Measurements from ENCODE around the gene FAH.

Gene FAH

DNA sequence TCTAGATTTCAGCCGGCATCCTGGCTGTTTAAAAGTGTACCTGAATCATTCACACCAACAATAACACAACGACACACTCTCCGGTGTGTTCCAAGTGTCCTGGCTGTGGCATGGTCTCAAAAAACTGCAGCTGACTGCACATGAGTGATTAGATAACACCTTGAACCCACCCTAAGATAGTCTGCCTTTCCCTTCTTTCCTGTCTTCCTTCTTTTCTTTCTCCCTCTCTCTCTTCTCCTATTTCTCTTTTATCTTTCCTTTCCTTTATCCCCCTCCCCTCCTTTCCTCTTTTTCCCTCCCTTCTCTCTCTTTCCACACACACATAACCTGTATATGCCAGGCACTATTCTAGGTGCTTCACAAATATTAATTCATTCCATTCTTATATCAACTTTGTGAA lies 1.2 kb upstream of the FAH start:
- DNase-seq (ENCODE audit: low spot score): peak; percentile 49

DNA sequence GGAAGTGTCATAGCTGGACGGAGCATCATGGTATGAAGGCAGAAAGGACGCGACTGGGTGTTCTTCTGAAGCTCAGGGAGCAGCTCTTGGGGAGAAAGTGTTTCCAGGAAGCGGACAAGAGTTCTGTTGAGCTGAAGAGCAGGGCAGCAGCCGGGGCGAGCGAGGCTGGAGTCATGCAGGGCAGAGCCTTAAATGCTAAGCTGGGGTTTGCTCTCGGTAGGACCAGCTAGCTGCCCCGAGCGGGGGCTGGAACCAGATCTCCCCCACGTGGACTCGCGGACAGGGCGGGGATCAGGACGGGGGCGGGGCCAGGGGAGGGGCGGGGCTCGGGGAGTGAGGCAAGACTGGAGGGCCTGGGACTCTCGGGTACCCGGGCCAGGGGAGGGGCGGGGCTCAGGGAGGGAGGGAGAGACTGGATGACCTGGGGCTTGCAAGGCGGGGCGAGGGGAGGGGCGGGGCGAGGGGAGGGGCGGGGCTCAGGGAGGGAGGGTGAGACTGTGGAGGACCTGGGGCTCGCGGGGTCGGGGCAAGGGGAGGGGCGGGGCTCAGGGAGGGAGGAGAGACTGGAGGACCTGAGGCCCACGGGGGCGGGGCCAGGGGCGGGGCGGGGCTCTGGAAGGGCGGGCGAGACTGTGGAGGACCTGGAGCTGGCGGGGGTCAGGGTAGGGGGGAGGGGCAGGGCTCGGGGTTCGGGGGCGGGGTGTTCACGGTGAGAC lies 461 bp upstream of the FAH start:
- peak; percentile 86 for DNase-seq (ENCODE audit: low spot score)

DNA sequence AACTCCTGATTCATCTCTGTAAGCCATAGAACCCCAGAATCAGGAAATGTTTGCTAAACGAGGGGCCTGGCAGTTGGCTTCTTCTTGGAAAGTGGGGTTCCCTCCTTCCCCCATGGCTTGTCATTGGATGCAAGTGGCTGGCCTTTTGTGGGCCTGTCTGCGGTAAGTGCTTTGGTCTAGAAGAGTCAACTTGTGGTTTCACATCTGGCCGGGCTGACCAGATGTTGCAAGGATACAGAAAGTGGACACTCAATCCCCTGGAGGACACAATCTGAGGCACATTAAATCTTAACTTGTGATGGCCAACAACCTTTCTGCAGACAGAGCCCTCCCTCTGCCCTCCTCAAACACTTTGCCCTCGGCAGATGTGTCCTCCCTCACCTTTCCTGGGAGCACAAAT lies 1.1 kb downstream of the FAH start:
- no peak for DNase-seq (ENCODE audit: low spot score)

DNA sequence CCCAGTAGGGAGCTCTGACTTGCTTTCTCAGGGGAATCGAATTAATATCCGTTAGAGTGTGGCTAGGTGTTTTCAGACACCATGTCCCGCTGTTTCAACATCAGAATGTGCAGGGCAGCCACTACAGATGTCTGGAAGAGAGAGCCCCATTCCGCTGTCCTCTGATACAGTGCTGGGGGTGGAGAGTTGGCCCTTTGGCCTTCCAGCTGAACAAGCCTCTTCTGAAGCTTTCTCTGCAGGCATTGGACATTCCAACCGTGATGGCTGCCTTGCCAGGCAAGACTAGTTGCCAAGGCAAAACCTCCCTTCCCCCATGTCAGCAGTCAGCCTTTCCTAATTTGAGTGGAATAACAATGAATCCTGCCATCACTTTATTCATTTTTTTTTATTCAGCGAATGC lies 1.5 kb downstream of the FAH start:
- no peak for DNase-seq (ENCODE audit: low spot score)

GRCh38 chr15:80155001-80155377 lies 2.2 kb downstream of the FAH start:
- DNase-seq (ENCODE audit: low spot score): peak; percentile 79

DNA sequence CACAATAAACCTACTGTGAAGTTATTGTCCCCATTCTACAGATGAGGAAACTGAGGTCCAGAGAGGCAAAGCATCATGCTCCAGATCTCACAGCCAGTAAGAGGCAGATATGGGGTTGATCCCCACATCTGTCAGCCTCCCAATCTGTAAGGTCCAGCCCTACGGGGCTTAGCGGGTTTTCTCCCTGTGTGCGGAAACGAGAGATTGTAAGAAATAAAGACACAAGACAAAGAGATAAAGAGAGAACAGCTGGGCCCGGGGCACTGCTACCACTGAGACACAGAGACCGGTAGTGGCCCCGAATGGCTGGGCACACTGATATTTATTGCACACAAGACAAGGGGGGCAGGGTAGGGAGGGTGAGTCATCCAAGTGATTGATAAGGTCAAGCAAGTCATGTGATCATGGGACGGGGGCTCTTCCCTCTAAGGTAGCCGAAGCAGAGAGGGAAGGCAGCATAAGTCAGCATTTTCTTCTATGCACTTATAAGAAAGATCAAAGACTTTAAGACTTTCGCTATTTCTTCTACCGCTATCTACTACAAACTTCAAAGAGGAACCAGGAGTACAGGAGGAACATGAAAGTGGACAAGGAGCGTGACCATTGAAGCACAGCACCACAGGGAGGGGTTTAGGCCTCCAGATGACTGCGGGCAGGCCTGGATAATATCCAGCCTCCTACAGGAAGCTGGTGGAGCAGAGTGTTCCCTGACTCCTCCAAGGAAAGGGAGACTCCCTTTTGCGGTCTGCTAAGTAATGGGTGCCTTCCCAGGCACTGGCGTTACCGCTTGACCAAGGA lies 2.8 kb downstream of the FAH start:
- DNase-seq (ENCODE audit: low spot score): peak; percentile 87

DNA sequence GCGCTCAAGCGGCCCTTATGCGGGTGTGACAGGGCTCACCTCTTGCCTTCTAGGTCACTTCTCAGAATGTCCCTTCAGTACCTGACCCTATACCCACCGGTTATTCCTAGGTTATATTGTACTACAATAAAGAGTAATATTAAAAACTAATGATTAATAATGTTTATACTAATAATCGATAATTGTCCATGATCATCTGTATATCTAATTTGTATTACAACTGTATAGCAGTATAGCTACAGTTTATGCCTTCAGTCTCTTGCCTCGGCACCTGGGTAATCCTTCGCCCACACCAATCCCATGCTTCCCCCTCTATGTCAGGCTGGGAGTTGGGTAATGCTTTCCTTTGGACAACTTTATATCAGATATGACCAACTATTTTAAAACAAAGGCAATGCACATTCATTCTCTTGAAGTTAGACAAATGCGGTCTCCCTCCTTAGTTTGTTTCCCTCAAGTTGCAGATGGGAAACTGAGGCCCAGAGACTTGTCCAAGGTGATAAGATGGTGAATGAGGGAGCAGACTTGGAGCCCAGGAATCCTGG lies 3.4 kb downstream of the FAH start:
- DNase-seq (ENCODE audit: low spot score): no peak

DNA sequence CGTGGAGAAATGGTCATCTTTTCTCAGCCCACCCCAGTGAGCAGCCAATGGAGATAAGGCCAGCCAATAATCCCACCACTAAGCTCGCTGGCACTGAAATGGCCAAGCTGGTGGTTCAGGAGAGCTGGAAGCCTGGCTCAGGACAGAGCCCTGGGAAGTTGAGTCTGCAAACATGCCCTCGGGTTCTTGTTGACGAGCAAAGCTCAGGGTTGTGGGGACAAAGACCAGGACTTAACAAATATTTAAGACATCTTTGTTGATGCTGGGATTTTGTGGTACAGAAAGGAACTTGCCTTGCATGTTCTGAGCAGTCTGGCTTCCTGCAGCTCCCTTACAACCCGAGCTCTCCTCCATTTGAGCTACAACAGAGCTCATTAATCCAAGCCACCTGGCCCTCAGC lies 4.4 kb downstream of the FAH start:
- no peak for DNase-seq (ENCODE audit: low spot score)

GRCh38 chr15:80159301-80159700 lies 6.5 kb downstream of the FAH start:
- DNase-seq (ENCODE audit: low spot score): no peak

GRCh38 chr15:80159811-80160569 lies 7.2 kb downstream of the FAH start:
- DNase-seq (ENCODE audit: low spot score): peak; percentile 30

DNA sequence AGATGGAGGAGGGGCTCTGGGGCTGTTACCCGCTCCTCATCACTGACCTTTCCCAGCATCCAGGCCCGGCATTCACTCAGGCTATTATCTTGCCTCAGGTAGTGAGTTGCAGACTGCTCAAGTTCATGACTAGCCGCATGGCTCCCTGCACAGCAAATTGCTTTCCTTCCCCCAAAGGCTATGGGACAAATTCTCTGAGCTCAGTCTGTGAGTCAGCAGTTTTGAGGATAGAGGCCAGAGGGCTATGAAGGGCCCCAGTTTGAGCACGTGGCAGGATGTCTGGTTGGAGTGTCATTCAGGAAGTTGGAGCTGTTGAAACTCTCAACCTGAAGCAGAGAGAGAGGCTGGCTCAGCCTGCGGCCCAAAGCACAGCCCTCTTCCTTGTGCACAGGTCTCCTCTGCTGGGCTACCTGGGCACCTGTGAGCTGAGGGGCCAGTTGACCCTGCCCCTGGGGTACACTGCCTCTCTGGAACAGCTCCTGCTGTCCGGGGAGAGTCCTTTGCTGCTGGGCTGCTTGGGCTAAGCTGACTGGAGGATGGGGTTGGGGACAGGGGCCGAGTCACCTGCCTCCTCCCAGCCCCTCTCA lies 7.9 kb downstream of the FAH start:
- peak; percentile 69 for DNase-seq (ENCODE audit: low spot score)

GRCh38 chr15:80161468-80162016 lies 8.7 kb downstream of the FAH start:
- DNase-seq (ENCODE audit: low spot score): no peak

DNA sequence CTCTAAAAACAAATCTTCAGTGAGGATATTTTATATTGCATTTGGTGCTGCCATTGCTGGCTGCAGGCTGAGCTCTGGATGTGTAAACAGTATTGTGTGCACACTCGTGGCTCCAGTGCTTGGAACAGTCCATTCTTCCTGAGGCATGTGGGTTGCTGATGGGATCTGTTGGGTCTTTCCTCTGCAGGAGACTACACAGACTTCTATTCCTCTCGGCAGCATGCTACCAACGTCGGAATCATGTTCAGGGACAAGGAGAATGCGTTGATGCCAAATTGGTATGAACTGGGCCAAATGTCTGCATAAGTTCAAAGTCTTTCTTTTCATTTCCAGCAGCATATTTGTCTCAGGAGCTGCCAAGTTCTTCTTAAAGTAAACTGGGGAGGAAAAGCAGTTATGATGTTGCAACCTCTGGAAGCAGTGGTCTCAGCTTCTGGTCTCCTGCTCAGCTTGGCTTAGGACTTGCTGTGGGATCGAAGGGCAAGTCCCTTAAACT lies 9.3 kb downstream of the FAH start:
- no peak for DNase-seq (ENCODE audit: low spot score)

GRCh38 chr15:80163217-80163616 lies 10.4 kb downstream of the FAH start:
- DNase-seq (ENCODE audit: low spot score): no peak

GRCh38 chr15:80163897-80164296 lies 11.1 kb downstream of the FAH start:
- no peak for DNase-seq (ENCODE audit: low spot score)

GRCh38 chr15:80167936-80168335 lies 15.1 kb downstream of the FAH start:
- DNase-seq (ENCODE audit: low spot score): no peak

DNA sequence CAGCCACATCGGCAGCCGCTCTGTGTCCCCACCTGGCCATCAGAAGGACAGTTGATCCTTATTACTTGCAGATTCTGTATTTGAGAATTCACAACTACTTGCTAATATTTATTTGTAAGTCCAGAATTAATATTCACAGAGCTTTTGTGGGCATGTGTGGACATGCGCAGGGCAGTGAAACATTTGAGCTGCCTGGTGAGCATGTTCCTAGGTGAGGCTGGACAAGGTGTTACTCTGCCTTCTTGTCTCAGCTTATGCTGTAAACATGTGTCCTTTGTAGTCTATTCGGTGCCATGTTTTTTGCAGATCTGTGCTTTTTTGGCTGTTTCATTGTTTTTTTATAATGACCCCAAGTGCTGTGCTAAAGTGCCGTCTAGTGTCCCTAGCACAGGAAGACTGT lies 15.6 kb downstream of the FAH start:
- DNase-seq (ENCODE audit: low spot score): no peak

DNA sequence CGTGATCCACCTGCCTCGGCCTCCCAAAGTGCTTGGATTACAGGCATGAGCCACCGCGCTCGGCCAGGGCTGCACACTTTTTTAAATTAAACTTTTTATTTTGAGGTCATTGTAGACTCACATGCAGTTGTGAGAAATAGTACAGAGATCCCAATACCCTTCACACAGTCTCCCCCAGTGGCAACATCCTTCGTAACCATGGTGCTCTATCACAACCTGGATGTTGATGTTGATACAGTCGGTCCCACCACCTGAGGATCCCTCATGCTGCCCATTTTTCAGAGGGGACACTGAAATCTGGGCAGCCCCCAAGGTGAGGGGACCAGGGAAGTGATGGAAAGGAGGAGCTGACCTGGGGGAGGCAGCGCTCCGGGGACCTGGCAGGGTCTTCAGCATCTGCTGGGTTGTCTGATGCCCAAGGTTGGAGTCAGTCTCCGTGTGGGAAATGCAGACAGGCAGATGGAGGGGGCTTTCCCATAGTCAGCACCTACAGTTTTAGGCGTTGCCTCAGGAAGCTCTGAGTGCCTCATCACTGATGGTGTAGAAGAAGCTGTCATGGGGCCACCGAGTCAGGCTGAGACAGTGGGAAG lies 17.1 kb downstream of the FAH start:
- DNase-seq (ENCODE audit: low spot score): no peak

GRCh38 chr15:80170596-80170995 lies 17.8 kb downstream of the FAH start:
- no peak for DNase-seq (ENCODE audit: low spot score)

GRCh38 chr15:80171787-80172186 lies 19.0 kb downstream of the FAH start:
- no peak for DNase-seq (ENCODE audit: low spot score)

DNA sequence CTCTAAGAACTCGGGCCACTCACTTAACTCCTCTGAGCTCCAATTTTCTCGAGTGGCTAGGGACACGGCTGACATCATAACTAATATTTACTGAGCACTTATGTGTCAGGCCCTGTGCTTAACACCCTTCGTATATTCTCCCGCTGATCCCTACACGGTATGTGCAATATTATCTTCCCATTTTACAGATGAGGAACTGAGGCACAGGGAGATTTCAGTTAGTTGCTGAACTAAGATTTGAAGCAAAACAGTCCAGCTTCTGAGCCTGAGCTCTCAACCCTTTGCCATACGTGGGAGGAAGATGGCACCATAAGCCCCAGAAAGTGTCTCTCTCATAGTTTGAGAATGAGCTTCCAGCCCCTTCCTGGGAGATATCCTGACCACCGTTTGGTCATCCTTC lies 19.6 kb downstream of the FAH start:
- no peak for DNase-seq (ENCODE audit: low spot score)

All from hematopoietic multipotent progenitor cell treated with erythropoietin and hydrocortisone succinate and interleukin-3 and kit ligand, for 17 days (in vitro differentiated cells).